Metanephros (tissue), 2 donors: Measurements from ENCODE around the gene TESK1. TPM values are rescaled to one million over a fixed set of nuclear protein-coding genes. Genes with fewer than 3 reads are reported as not detected.

ENCODE experiments used
- small RNA-seq: library from RNA; depleted of rRNA; stranded (forward); fragments of <200 nt; gene quantifications from one replicate; pipeline ENCODE3, GENCODE V24; 2014; ENCODE audit warnings: low replicate concordance
- total RNA-seq: library from RNA; depleted of rRNA; stranded (reverse); fragments of >200 nt; gene quantifications from one replicate; pipeline ENCODE4 v1.2.3, GENCODE V29; 2014

Gene TESK1
- total RNA-seq, result 16.7 TPM

GRCh38 chr9:35604578-35605350, at the start of gene TESK1:
TSS of gene TESK1 (plus strand) at chr9:35605262. CDS start at chr9:35605620, 358 bp downstream.

GRCh38 chr9:35618325-35618727, 13.3 kb downstream of the TESK1 start, which contains the start of gene CD72:
TSS of gene CD72 (minus strand) at chr9:35618413. CDS start at chr9:35618303, 110 bp downstream.

GRCh38 chr9:35650341-35651158, 45.5 kb downstream of the TESK1 start, which contains the start of gene SIT1:
TSS of gene SIT1 (minus strand) at chr9:35650931. CDS start at chr9:35650853, 78 bp downstream.

GRCh38 chr9:35657546-35658136, 52.6 kb downstream of the TESK1 start, which contains the start of gene RMRP:
TSS of gene RMRP (minus strand) at chr9:35658019.

GRCh38 chr9:35658137-35658967, 53.3 kb downstream of the TESK1 start, which contains the start of gene CCDC107:
TSS of gene CCDC107 (plus strand) at chr9:35658292. CDS start at chr9:35658380, 88 bp downstream.

Small RNAs within 50 kb of the gene (small RNA-seq; reads per million reads assigned to genes)
- not detected for gene MIR4667
- gene RMRP, result not detected
- not detected for gene RPS29P17

Other genes starting within 250 kb of the TESK1 start
- 30.4 TPM for gene RUSC2, start 115.2 kb upstream of the TESK1 start, total RNA-seq
- gene CD72, start 13.2 kb downstream of the TESK1 start, total RNA-seq, result 3.3 TPM
- gene SIT1, start 45.7 kb downstream of the TESK1 start, total RNA-seq, result 0.41 TPM
- 36,863 TPM for gene RMRP, start 52.8 kb downstream of the TESK1 start, total RNA-seq
- gene CCDC107, start 53.0 kb downstream of the TESK1 start, total RNA-seq, result 18.1 TPM
- 2.9 TPM for gene ARHGEF39, start 59.9 kb downstream of the TESK1 start, total RNA-seq
- gene CA9, start 68.7 kb downstream of the TESK1 start, total RNA-seq, result 0.70 TPM
- 665 TPM for gene TPM2, start 84.7 kb downstream of the TESK1 start, total RNA-seq
- 254 TPM for gene TLN1, start 126.9 kb downstream of the TESK1 start, total RNA-seq
- 25.6 TPM for gene CREB3, start 127.4 kb downstream of the TESK1 start, total RNA-seq
- 56.9 TPM for gene GBA2, start 144.0 kb downstream of the TESK1 start, total RNA-seq
- 17.8 TPM for gene RGP1, start 144.0 kb downstream of the TESK1 start, total RNA-seq
- not detected for gene MSMP, start 149.0 kb downstream of the TESK1 start, total RNA-seq
- gene NPR2, start 186.3 kb downstream of the TESK1 start, total RNA-seq, result 15.1 TPM
- 2.6 TPM for gene SPAG8, start 207.0 kb downstream of the TESK1 start, total RNA-seq
- gene HINT2, start 209.8 kb downstream of the TESK1 start, total RNA-seq, result 28.6 TPM
- gene FAM221B, start 223.5 kb downstream of the TESK1 start, total RNA-seq, result not detected
- gene TMEM8B, start 224.0 kb downstream of the TESK1 start, total RNA-seq, result 18.6 TPM